Iris pigment epithelial cell (primary cell): ENCODE results near the gene GART.

ENCODE experiments used
- DNase-seq: peaks from one replicate; pipeline ENCODE4 v3.0.0-alpha.2; 2011; ENCODE audit warnings: low read depth

GART gene

GRCh38 chr21:33552999-33553598 is 11.2 kb upstream of the GART start:
- DNase-seq: no peak

GRCh38 chr21:33552093-33552998 is 10.4 kb upstream of the GART start:
- no peak for DNase-seq

GRCh38 chr21:33551664-33552063 is 9.7 kb upstream of the GART start:
- DNase-seq: no peak

GRCh38 chr21:33550772-33551660 is 9.1 kb upstream of the GART start:
- no peak for DNase-seq

- no peak for DNase-seq
Observed at GRCh38 chr21:33549848-33550771, 8.2 kb upstream of the GART start.

GRCh38 chr21:33546086-33546485 is 4.2 kb upstream of the GART start:
- no peak for DNase-seq

- DNase-seq: no peak
Observed at GRCh38 chr21:33544451-33545195, 2.7 kb upstream of the GART start.

GRCh38 chr21:33543505-33544129 is 1.7 kb upstream of the GART start:
- DNase-seq: peak; percentile 59

GRCh38 chr21:33542640-33543504 is 955 bp upstream of the GART start, which contains the start of gene SON:
SON (plus strand) TSS chr21:33543038; CDS start chr21:33543093, 55 bp downstream.
- peak; percentile 99 for DNase-seq

GRCh38 chr21:33541105-33541711 is 709 bp downstream of the GART start:
- DNase-seq: peak; percentile 45

GRCh38 chr21:33540711-33541104 is 1.2 kb downstream of the GART start:
- DNase-seq: no peak

GRCh38 chr21:33539616-33540015 is 2.3 kb downstream of the GART start:
- DNase-seq: peak; percentile 82

- DNase-seq: no peak
Observed at GRCh38 chr21:33537212-33537611, 4.7 kb downstream of the GART start.

GRCh38 chr21:33531007-33531406 is 10.9 kb downstream of the GART start:
- DNase-seq: no peak

GRCh38 chr21:33522953-33523349 is 19.0 kb downstream of the GART start:
- no peak for DNase-seq

GRCh38 chr21:33522297-33522952 is 19.5 kb downstream of the GART start:
- DNase-seq: no peak

GRCh38 chr21:33518899-33519298 is 23.0 kb downstream of the GART start:
- DNase-seq: no peak

- peak; percentile 67 for DNase-seq
Observed at GRCh38 chr21:33514229-33514628, 27.7 kb downstream of the GART start.
